CD4-positive, alpha-beta T cell treated with Interferon gamma for 1 hour (primary cell): ENCODE measurements around the gene FLT1.
A peak's percentile ranks its signal among the peaks of the same experiment; 100 is the strongest.

Source experiments
- DNase-seq: peaks from one replicate; pipeline ENCODE4 v3.0.0-alpha.2; 2020

Gene FLT1, protein sequence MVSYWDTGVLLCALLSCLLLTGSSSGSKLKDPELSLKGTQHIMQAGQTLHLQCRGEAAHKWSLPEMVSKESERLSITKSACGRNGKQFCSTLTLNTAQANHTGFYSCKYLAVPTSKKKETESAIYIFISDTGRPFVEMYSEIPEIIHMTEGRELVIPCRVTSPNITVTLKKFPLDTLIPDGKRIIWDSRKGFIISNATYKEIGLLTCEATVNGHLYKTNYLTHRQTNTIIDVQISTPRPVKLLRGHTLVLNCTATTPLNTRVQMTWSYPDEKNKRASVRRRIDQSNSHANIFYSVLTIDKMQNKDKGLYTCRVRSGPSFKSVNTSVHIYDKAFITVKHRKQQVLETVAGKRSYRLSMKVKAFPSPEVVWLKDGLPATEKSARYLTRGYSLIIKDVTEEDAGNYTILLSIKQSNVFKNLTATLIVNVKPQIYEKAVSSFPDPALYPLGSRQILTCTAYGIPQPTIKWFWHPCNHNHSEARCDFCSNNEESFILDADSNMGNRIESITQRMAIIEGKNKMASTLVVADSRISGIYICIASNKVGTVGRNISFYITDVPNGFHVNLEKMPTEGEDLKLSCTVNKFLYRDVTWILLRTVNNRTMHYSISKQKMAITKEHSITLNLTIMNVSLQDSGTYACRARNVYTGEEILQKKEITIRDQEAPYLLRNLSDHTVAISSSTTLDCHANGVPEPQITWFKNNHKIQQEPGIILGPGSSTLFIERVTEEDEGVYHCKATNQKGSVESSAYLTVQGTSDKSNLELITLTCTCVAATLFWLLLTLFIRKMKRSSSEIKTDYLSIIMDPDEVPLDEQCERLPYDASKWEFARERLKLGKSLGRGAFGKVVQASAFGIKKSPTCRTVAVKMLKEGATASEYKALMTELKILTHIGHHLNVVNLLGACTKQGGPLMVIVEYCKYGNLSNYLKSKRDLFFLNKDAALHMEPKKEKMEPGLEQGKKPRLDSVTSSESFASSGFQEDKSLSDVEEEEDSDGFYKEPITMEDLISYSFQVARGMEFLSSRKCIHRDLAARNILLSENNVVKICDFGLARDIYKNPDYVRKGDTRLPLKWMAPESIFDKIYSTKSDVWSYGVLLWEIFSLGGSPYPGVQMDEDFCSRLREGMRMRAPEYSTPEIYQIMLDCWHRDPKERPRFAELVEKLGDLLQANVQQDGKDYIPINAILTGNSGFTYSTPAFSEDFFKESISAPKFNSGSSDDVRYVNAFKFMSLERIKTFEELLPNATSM (N-terminal part only)

GRCh38 chr13:28494778-28495537 is at the start of gene FLT1:
Gene FLT1, minus strand, starts transcription at chr13:28495128. Its CDS starts 285 bp downstream, at chr13:28494843.
- peak; percentile 53 for DNase-seq

DNA sequence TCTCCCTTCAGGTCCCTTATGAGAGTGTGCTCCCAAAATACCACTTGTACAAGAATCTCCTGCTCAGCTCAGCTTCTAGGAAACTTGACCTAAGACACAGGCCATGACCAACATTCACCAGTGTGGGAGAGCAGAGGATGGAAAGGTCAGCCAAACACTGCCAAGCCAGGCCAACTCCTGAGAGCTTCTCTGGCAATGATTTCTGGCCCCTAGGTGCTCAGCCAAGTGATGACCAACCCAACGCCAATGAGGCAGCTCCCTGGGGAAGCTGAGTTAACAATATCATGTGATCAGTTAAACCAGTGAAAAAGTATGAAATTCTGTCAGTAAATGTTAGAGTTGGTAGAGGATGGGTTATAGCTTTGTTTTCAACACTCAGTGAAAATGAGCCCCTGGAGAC is 49.1 kb upstream of the FLT1 start:
- no peak for DNase-seq

GRCh38 chr13:28542804-28543203 is 47.9 kb upstream of the FLT1 start:
- DNase-seq, result no peak

DNA sequence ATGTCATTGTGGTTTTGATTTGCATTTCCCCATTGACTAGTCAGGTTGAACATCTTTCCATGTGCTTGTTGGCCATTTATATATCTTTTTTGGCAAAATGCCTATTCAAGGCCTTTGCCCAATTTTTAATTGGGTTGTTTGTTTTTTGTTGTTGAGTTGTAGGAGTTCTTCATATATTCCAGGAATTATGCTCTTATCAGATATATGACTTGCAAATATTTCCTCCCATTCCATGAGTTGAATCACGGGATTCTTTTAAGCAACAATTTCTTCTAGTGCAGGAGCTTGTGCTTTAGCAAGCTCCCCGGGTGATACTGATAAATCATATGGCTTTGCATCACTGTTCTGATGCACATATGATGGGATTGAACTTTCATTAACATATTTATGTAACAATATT is 47.0 kb upstream of the FLT1 start:
- no peak for DNase-seq

DNA sequence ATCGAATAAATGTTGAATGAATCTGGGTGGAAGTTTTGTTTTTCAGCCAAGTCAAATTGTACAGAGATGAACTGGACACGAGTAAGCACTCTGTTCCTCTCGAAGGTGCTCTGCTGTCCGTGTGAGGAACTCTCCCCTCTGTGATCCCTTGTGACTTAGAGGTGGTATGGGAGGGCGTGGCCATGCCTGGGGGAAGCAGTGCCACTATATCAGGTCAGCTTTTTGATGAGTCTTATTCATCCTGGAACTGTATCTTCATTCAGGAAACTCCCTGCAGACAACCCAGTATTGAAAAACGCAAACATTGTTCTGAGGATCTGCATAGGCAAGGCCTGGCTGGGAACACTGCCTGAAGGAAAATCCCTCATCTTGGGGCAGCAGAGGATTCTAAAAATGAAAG is 45.7 kb upstream of the FLT1 start:
- DNase-seq, result no peak

GRCh38 chr13:28539625-28540286 is 44.8 kb upstream of the FLT1 start:
- no peak for DNase-seq

GRCh38 chr13:28538932-28539331 is 44.0 kb upstream of the FLT1 start:
- no peak for DNase-seq

DNA sequence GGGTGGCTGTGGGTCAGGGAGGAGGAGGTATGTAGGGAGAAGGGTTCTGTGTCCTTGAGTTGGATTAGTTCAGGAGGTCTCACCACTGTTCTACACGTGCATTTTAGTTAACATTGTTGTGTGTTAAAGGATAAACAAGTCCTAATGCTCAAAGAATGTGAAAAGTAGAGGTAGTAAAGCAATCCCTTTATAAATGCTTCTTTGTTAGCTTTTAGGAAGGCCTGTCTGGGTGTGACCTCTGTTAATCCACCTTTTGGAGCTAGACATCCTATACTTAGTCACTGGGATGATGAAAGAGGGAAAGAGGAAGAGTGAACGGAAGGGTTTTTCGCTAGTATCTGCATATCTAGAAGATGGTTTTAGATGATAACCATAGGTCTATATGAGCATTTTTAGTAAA is 42.2 kb upstream of the FLT1 start:
- DNase-seq, result no peak

- DNase-seq, result no peak
Measured at GRCh38 chr13:28536371-28536770, 41.4 kb upstream of the FLT1 start.

GRCh38 chr13:28535734-28536133 is 40.8 kb upstream of the FLT1 start:
- DNase-seq, result no peak

DNA sequence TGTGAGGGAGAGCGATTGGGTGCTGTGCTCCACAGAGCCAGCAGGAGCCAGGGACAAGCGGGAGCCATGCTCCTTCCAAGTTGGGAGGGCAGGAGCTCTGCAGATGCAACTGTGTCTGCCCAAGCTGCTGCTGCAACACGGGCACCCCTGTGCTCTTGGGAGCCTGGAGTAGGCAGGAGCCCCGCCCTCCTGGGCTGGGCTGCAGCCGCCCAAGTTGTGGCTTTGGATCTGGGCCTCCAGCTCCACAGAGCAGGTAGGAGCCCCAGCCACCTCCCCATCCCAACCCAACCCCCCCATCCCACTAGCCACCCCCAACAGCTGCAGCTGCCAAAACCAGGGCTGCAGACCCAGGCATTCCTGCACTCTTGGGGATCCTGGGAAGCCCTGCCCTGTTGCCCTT is 39.9 kb upstream of the FLT1 start:
- DNase-seq, result no peak

DNA sequence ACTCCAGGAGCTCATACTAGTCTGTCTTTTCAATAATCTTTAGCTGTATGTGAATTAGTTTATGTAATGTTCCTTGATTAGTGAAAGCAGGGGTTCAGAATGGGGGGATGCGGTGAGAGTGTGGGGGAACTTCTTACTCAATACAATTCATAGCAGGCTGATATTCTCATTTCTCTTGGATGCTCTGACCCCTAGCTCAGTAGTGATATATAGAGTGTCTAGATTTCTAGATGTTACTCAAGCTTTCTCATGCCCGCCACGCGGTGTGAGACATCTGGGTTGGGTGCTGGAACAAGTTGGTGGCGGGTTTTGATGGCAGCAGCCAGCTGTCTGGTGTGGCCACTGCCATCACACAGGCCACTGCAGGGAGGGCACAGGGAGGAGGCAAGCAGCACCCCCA is 39.3 kb upstream of the FLT1 start:
- DNase-seq, result no peak

DNA sequence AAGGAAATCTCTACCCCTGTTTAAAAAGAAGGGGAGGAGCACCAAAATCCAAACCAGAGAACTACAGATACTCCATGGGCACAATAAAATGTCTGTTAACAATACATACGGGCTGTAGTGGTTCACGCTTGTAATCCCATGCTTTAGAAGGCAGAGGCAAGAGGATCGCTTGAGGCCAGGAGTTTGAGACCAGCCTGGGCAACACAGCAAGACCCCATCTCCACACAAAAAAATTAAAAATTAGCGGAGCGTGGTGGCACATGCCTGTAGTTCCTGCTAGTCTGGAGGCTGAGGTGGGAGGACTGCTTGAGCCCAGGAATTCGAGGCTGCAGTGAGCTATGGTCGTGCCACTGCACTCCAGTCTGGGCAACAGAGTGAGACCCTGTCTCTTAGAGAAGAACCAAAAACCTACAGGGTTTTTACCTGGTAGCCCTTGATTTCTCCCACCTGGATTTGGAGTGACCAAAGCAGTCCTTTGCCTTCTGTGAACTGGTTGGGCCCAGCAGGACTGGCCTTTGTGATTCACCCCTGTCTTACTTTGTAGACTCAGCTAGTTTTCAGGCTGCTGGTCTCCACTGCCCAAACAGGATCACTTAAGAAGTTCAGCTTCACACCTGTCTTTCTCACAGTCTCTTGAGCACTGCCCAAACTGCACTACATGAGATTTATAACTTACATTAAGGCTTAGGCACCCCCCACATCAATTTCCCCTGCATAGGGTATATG is 38.7 kb upstream of the FLT1 start:
- no peak for DNase-seq

- DNase-seq, result no peak
Measured at GRCh38 chr13:28533125-28533436, 38.2 kb upstream of the FLT1 start.

DNA sequence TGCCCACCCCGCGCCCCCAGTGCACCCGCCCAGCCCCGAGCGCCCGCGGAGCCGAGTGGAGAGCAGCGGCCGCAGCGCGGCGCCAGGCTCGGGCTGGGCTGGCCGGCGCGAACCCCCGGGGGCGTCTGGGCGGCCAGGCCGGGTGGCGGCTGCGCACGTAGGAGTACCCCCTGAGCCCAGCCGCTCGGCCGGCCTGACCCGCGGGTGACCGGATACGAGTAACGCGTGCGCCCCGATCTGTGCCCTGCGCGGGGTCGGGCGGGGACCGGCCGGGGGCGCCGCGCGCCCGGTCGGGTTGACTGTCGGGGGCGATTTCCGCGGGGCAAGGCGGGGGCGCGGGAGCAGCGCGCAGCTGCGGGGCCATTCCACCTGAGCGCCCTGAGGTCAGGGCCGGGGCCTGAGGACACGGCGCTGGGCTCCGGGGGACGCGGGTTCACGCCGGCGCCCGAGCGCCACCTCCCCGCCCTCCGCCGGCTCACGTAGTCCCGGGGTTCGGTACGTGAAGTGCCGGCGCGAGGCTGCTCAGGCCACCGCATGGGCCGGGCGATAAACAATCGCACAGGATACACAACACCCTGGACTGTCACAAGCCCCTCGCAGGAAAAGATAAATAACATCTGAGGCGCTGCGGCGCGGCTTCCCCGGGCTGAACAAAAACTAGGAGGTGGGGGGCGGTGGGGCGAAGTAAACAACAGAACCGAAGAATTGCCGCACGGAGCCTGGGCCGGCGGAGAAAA is 37.6 kb upstream of the FLT1 start:
- DNase-seq, result no peak

- no peak for DNase-seq
Measured at GRCh38 chr13:28531845-28532387, 37.0 kb upstream of the FLT1 start.

GRCh38 chr13:28531077-28531844 is 36.3 kb upstream of the FLT1 start:
- peak; percentile 1 for DNase-seq

GRCh38 chr13:28530729-28531076 is 35.8 kb upstream of the FLT1 start:
- DNase-seq, result no peak

DNA sequence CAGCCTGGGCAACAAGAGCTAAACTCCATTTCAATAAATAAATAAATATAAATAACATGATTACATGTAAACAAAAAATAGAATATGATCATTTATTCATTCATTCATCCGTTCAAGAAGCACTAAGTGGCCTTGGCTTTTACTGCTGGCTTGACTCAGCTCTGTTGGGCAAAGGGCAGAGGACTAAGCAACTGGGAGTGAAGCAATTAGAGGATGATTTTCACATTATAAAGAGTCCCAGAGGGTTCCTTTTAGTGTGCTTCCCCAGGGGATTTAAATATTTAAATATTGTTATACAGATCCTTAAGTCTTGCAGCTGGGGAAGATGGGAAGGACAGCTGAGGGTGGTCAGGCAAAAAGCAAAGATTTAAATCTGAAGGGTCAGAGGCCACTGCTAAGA is 34.9 kb upstream of the FLT1 start:
- no peak for DNase-seq

- no peak for DNase-seq
Measured at GRCh38 chr13:28528848-28529247, 33.9 kb upstream of the FLT1 start.
